Measurements from ENCODE around the gene LDAH.

DNA sequence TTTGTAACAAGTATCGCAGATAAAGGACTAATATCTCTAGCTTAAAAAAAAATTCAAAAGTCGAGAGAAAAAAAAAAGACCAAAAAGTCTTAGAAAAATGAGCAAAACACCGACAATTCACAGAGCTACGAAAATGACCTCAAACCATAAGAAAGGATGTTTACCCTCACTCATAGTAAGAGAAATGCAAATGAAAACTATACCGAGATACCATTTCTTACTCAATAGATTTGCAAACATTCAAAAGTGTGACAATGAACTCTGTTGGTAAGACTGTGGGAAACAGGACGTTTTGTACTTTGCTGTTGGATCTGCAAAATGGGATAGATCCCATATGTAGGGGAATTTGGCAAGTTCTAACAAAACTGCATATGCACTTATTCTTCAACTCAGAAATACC, 39.9 kb upstream of the LDAH start:
- TF ChIP-seq, protein P1, sequence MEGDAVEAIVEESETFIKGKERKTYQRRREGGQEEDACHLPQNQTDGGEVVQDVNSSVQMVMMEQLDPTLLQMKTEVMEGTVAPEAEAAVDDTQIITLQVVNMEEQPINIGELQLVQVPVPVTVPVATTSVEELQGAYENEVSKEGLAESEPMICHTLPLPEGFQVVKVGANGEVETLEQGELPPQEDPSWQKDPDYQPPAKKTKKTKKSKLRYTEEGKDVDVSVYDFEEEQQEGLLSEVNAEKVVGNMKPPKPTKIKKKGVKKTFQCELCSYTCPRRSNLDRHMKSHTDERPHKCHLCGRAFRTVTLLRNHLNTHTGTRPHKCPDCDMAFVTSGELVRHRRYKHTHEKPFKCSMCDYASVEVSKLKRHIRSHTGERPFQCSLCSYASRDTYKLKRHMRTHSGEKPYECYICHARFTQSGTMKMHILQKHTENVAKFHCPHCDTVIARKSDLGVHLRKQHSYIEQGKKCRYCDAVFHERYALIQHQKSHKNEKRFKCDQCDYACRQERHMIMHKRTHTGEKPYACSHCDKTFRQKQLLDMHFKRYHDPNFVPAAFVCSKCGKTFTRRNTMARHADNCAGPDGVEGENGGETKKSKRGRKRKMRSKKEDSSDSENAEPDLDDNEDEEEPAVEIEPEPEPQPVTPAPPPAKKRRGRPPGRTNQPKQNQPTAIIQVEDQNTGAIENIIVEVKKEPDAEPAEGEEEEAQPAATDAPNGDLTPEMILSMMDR (IDR thresholded peaks at IDR 0.05): no peak
- no peak for TF ChIP-seq EZH2 (IDR thresholded peaks at IDR 0.05; ENCODE audit: borderline replicate concordance, insufficient read depth, low read depth, low read length, poor library complexity, severe bottlenecking)
